Calu3 (cell line): ENCODE measurements around the gene MCC. TPM values are rescaled to one million over a fixed set of nuclear protein-coding genes. Genes with fewer than 3 reads are reported as not detected.

ENCODE experiments used
- BruUV-seq: library from RNA; stranded (reverse); fragments of 400-500 nt; replicated peaks from 2 replicates; lab custom pipeline; 2021; lab: Mats Ljungman, UMichigan
- CTCF ChIA-PET: fragments of 300-600 bp; sonication (Branson Sonifier 250); formaldehyde crosslinking; loops from one replicate; lab custom pipeline; 2022; ENCODE audit warnings: antibody characterized with exemption; lab: Charles Lee
- DNase-seq: peaks from one replicate; pipeline ENCODE4 v3.0.0; 2022
- H3K27ac Mint-ChIP-seq: one replicate; pipeline ENCODE4 v1.8.0; 2022; ENCODE audit warnings: mixed read lengths; ENCODE audit not compliant: unreplicated experiment
- H3K27me3 Mint-ChIP-seq: one replicate; pipeline ENCODE4 v1.8.0; 2022; ENCODE audit warnings: mixed read lengths; ENCODE audit not compliant: unreplicated experiment
- H3K36me3 Mint-ChIP-seq: one replicate; pipeline ENCODE4 v1.8.0; 2022; ENCODE audit warnings: mild to moderate bottlenecking, moderate library complexity, mixed read lengths; ENCODE audit not compliant: insufficient read depth, unreplicated experiment
- H3K4me1 Mint-ChIP-seq: one replicate; pipeline ENCODE4 v1.8.0; 2022; ENCODE audit warnings: mild to moderate bottlenecking, low read depth, mixed read lengths; ENCODE audit not compliant: unreplicated experiment
- H3K4me3 Mint-ChIP-seq: one replicate; pipeline ENCODE4 v1.8.0; 2022; ENCODE audit warnings: mild to moderate bottlenecking, low read depth, moderate library complexity, mixed read lengths; ENCODE audit not compliant: unreplicated experiment
- H3K9me3 Mint-ChIP-seq: one replicate; pipeline ENCODE4 v1.8.0; 2022; ENCODE audit warnings: low read depth, mixed read lengths; ENCODE audit not compliant: unreplicated experiment
- intact Hi-C: fragments of 100-400 bp; cut with micrococcal nuclease; formaldehyde crosslinking; loops from one replicate; pipeline ENCODE4 v1.10.0; 2022; ENCODE audit not compliant: unreplicated experiment
- total RNA-seq: library from RNA; stranded (reverse); gene quantifications from 2 replicates; pipeline ENCODE4 v1.2.3, GENCODE V29; 2022
- TF ChIP-seq, protein P1 (sequence below): fragments of 200-600 bp; IDR thresholded peaks from one replicate; pipeline ENCODE4 v1.8.0; 2022; ENCODE audit warnings: antibody characterized with exemption; ENCODE audit not compliant: unreplicated experiment

The MCC gene
- total RNA-seq, 1 experiment from 2014 or later = 2.8 TPM

DNA sequence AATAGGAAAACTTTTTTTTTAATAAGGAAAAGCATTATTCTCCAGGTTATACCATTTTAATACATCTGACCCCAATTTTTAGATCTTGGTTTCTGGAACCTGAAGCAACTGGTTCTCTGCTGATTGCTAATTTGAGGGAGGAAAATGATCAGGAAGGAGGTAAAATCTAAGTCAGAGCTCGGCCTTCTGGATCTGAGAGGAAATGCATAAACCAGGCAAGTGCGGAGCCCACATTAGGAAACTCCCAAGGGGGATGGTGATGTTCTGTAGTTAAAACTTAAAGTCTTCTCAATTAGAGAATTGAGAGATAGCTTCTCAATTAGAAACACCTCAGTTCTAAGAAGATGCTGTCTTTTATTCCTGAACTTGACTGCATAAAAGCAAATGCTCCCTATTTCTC is 167.0 kb downstream of the MCC start:
- H3K4me3 Mint-ChIP-seq = no peak overlapping the region
- intact Hi-C loops = no loop called here
- H3K27me3 Mint-ChIP-seq = no peaks in the 10 kb centered on the region
- TF ChIP-seq, protein P1, sequence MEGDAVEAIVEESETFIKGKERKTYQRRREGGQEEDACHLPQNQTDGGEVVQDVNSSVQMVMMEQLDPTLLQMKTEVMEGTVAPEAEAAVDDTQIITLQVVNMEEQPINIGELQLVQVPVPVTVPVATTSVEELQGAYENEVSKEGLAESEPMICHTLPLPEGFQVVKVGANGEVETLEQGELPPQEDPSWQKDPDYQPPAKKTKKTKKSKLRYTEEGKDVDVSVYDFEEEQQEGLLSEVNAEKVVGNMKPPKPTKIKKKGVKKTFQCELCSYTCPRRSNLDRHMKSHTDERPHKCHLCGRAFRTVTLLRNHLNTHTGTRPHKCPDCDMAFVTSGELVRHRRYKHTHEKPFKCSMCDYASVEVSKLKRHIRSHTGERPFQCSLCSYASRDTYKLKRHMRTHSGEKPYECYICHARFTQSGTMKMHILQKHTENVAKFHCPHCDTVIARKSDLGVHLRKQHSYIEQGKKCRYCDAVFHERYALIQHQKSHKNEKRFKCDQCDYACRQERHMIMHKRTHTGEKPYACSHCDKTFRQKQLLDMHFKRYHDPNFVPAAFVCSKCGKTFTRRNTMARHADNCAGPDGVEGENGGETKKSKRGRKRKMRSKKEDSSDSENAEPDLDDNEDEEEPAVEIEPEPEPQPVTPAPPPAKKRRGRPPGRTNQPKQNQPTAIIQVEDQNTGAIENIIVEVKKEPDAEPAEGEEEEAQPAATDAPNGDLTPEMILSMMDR = no peak
- no peak overlapping the region for H3K27ac Mint-ChIP-seq
- BruUV-seq = no TSS peak
- no peaks in the 10 kb centered on the region for H3K9me3 Mint-ChIP-seq
- DNase-seq = no peak
- H3K4me1 Mint-ChIP-seq = peaks cover 17% of the 10 kb centered on the region
- CTCF ChIA-PET = no interaction called here
- H3K36me3 Mint-ChIP-seq = no peaks in the 10 kb centered on the region

- TF ChIP-seq, protein P1 = no peak
- intact Hi-C loops = no loop called here
- CTCF ChIA-PET = no interaction called here
- no peaks in the 10 kb centered on the region for H3K9me3 Mint-ChIP-seq
- H3K4me3 Mint-ChIP-seq = no peak overlapping the region
- H3K27me3 Mint-ChIP-seq = no peaks in the 10 kb centered on the region
- no TSS peak for BruUV-seq
- peaks cover 17% of the 10 kb centered on the region for H3K4me1 Mint-ChIP-seq
- H3K27ac Mint-ChIP-seq = no peak overlapping the region
- DNase-seq = no peak
- H3K36me3 Mint-ChIP-seq = no peaks in the 10 kb centered on the region
Observed at GRCh38 chr5:113320273-113320780, 167.9 kb downstream of the MCC start.

DNA sequence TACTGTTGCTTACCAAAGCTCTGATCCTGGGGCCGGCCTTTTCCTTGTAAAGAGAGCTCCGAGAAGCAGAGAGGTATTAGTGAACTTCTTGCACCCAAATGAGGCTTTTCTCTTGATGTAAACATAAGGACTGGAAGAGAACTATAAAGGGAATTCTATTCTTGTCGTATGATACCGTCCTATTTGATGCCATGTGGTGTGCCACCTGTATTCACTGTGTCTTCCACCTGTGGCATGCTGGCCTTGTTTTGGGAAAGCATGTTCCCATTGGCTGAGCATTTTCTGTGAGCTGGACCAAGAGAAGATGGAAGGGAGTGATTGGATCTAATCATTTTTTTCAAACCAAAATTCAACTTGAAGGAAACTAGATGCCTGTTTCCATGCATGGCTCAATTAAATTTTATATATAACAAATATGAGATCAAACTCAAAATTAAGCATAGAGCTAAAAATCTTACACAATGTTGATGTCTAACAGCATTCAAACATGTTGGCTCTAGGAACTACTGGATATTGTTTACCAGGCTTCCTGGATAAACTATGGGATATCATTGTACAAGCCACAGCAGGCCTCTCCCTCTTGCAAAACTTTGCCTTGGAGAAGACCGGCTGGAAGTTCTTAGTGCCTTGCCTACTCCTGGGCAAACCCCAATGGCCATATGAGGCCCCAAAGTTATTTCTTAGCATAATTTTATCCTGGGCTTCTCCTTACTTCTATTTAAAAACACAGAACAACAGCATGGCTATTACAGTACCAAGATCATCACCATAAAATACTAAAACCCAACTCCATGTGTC is 168.8 kb downstream of the MCC start:
- DNase-seq = no peak
- Mint-ChIP-seq H3K27ac (no peak overlapping the region), H3K36me3 (no peaks in the 10 kb centered on the region), H3K4me1 (peaks cover 17% of the 10 kb centered on the region), H3K4me3 (no peak overlapping the region), H3K27me3 (no peaks in the 10 kb centered on the region), H3K9me3 (no peaks in the 10 kb centered on the region)
- CTCF ChIA-PET = interaction anchor here (1.3 kb wide), 1 partner anchor 25 kb away, joined by 4 read pairs; no protein-coding TSS in a partner anchor
- TF ChIP-seq, protein P1 = no peak
- BruUV-seq = no TSS peak
- intact Hi-C loops = no loop called here

- DNase-seq = no peak
- H3K4me1 Mint-ChIP-seq = peaks cover 19% of the 10 kb centered on the region
- BruUV-seq = no TSS peak
- H3K27me3 Mint-ChIP-seq = no peaks in the 10 kb centered on the region
- intact Hi-C loops = no loop called here
- H3K27ac Mint-ChIP-seq = no peak overlapping the region
- CTCF ChIA-PET = no interaction called here
- no peaks in the 10 kb centered on the region for H3K36me3 Mint-ChIP-seq
- no peaks in the 10 kb centered on the region for H3K9me3 Mint-ChIP-seq
- no peak overlapping the region for H3K4me3 Mint-ChIP-seq
- TF ChIP-seq, protein P1 = no peak
Observed at GRCh38 chr5:113317636-113318035, 170.6 kb downstream of the MCC start.
